HG03196 (cell line): ENCODE data around the gene SH3YL1.

Source experiments
- ATAC-seq: cut with Tn5 transposase; IDR thresholded peaks from one replicate; pipeline ENCODE4 v1.9.1; 2021; ENCODE audit not compliant: unreplicated experiment

The SH3YL1 gene

GRCh38 chr2:263774-264492 lies at the start of gene SH3YL1:
Gene SH3YL1 (minus strand): TSS chr2:264032. CDS start chr2:263984, 48 bp downstream.
- ATAC-seq, result peak; percentile 14

- no peak for ATAC-seq
Measured at GRCh38 chr2:310994-311393, 47.2 kb upstream of the SH3YL1 start.

GRCh38 chr2:309954-310510 lies 46.2 kb upstream of the SH3YL1 start:
- ATAC-seq, result no peak

- no peak for ATAC-seq
Measured at GRCh38 chr2:309148-309953, 45.5 kb upstream of the SH3YL1 start.

GRCh38 chr2:305366-305765 lies 41.5 kb upstream of the SH3YL1 start:
- ATAC-seq, result no peak

GRCh38 chr2:296354-296753 lies 32.5 kb upstream of the SH3YL1 start:
- no peak for ATAC-seq

GRCh38 chr2:295090-295489 lies 31.3 kb upstream of the SH3YL1 start:
- no peak for ATAC-seq

GRCh38 chr2:290090-290722 lies 26.4 kb upstream of the SH3YL1 start:
- no peak for ATAC-seq

GRCh38 chr2:289362-290089 lies 25.7 kb upstream of the SH3YL1 start:
- no peak for ATAC-seq

- no peak for ATAC-seq
Measured at GRCh38 chr2:288758-289361, 25.0 kb upstream of the SH3YL1 start.

GRCh38 chr2:287911-288757 lies 24.3 kb upstream of the SH3YL1 start, which contains the start of gene ALKAL2:
Gene ALKAL2 (minus strand): TSS chr2:288091. CDS start chr2:287835, 256 bp downstream.
- ATAC-seq, result no peak

GRCh38 chr2:287471-287885 lies 23.6 kb upstream of the SH3YL1 start:
- ATAC-seq, result no peak

GRCh38 chr2:286774-287392 lies 23.1 kb upstream of the SH3YL1 start:
- no peak for ATAC-seq

- ATAC-seq, result no peak
Measured at GRCh38 chr2:286035-286434, 22.2 kb upstream of the SH3YL1 start.

- no peak for ATAC-seq
Measured at GRCh38 chr2:285531-285930, 21.7 kb upstream of the SH3YL1 start.

- no peak for ATAC-seq
Measured at GRCh38 chr2:284896-285492, 21.2 kb upstream of the SH3YL1 start.

GRCh38 chr2:283996-284794 lies 20.4 kb upstream of the SH3YL1 start:
- ATAC-seq, result no peak
